HG03196 (cell line): Measurements from ENCODE around the gene CDC37L1.
"Not testable (repeated sequence)": the region's sequence is repeated elsewhere in the genome, so short reads cannot be mapped to it uniquely, and the experiment has no call there.

Source experiments
- ATAC-seq: cut with Tn5 transposase; IDR thresholded peaks from one replicate; pipeline ENCODE4 v1.9.1; 2021; ENCODE audit not compliant: unreplicated experiment

Gene CDC37L1

GRCh38 chr9:4750023-4750673 lies 70.8 kb downstream of the CDC37L1 start:
- ATAC-seq = no peak

GRCh38 chr9:4754530-4754929 lies 75.2 kb downstream of the CDC37L1 start:
- not testable (repeated sequence) for ATAC-seq

- ATAC-seq = no peak
Measured at GRCh38 chr9:4755026-4755609, 75.7 kb downstream of the CDC37L1 start.

- ATAC-seq = no peak
Measured at GRCh38 chr9:4756420-4756819, 77.1 kb downstream of the CDC37L1 start.
